GM06990 (cell line): ENCODE results near the gene MTG2.

ENCODE experiments used
- DNase-seq: peaks from one replicate; pipeline ENCODE4 v3.0.0-alpha.2; 2011; ENCODE audit not compliant: insufficient read length; ENCODE audit errors: extremely low read depth
- H3K27me3 ChIP-seq: replicated peaks from 2 replicates; pipeline ENCODE4 v1.6.0; 2011; ENCODE audit warnings: low read length; ENCODE audit not compliant: control insufficient read depth, insufficient read depth
- H3K36me3 ChIP-seq: 2 replicates; pipeline ENCODE4 v1.5.1; 2011; ENCODE audit warnings: low read length; ENCODE audit not compliant: control insufficient read depth, insufficient read depth
- H3K4me3 ChIP-seq: replicated peaks from 2 replicates; pipeline ENCODE4 v1.5.1; 2011; ENCODE audit warnings: low read depth, mild to moderate bottlenecking, control low read depth, low read length
- CTCF ChIP-seq: IDR thresholded peaks from 2 replicates; pipeline ENCODE4 v1.5.1; 2011; ENCODE audit warnings: low read length, control low read depth, mild to moderate bottlenecking, inconsistent platforms; ENCODE audit not compliant: insufficient read depth, poor library complexity, severe bottlenecking

Gene MTG2

GRCh38 chr20:62174021-62174804 is 8.6 kb upstream of the MTG2 start:
- no peak for TF ChIP-seq CTCF
- H3K27me3 ChIP-seq: no peaks in the 10 kb centered on the region
- H3K4me3 ChIP-seq: no peak overlapping the region
- no peak for DNase-seq
- H3K36me3 ChIP-seq: peaks cover 3% of the 10 kb centered on the region

- Histone ChIP-seq H3K36me3 (peaks cover 3% of the 10 kb centered on the region), H3K4me3 (no peak overlapping the region), H3K27me3 (no peaks in the 10 kb centered on the region)
- no peak for TF ChIP-seq CTCF
- no peak for DNase-seq
Observed at GRCh38 chr20:62174870-62175624, 7.8 kb upstream of the MTG2 start.

- no peak for DNase-seq
Observed at GRCh38 chr20:62175711-62176110, 7.1 kb upstream of the MTG2 start.

GRCh38 chr20:62176866-62177265 is 6.0 kb upstream of the MTG2 start:
- DNase-seq: no peak
- TF ChIP-seq CTCF: no peak
- Histone ChIP-seq H3K27me3 (no peaks in the 10 kb centered on the region), H3K4me3 (no peak overlapping the region), H3K36me3 (peaks cover 3% of the 10 kb centered on the region)

More at GRCh38 chr20:62175711-62176110, 7.1 kb upstream of the MTG2 start:
- peaks cover 3% of the 10 kb centered on the region for H3K36me3 ChIP-seq
- TF ChIP-seq CTCF: no peak
- no peak overlapping the region for H3K4me3 ChIP-seq
- no peaks in the 10 kb centered on the region for H3K27me3 ChIP-seq

GRCh38 chr20:62177307-62177706 is 5.5 kb upstream of the MTG2 start:
- TF ChIP-seq CTCF: no peak
- Histone ChIP-seq H3K27me3 (no peaks in the 10 kb centered on the region), H3K36me3 (peaks cover 3% of the 10 kb centered on the region), H3K4me3 (no peak overlapping the region)
- DNase-seq: no peak
